ENCODE data around the gene PCDHGA6. TPM values are rescaled to one million over a fixed set of nuclear protein-coding genes. Genes with fewer than 3 reads are reported as not detected.

Gene PCDHGA6
- total RNA-seq, 1 donor from 2014 or later: 0.49 TPM

GRCh38 chr5:141356133-141356532 lies 17.6 kb upstream of the PCDHGA6 start:
- peaks cover 42% of the 10 kb centered on the region for H3K36me3 Mint-ChIP-seq (ENCODE audit: low read depth)
- no peaks in the 10 kb centered on the region for H3K27me3 Mint-ChIP-seq (ENCODE audit: low read depth)
- no peak for TF ChIP-seq CTCF (conservative IDR thresholded peaks at IDR 0.05)
- no peak overlapping the region for H3K4me3 Mint-ChIP-seq
- DNase-seq (ENCODE audit: low read depth, low spot score): no peak
- H3K9me3 Mint-ChIP-seq: peaks cover 20% of the 10 kb centered on the region
- H3K27ac Mint-ChIP-seq (ENCODE audit: unreplicated experiment): no peak overlapping the region
- no peaks in the 10 kb centered on the region for H3K4me1 Mint-ChIP-seq

GRCh38 chr5:141356950-141357349 lies 16.7 kb upstream of the PCDHGA6 start:
- DNase-seq (ENCODE audit: low read depth, low spot score): no peak
- Mint-ChIP-seq H3K36me3 (ENCODE audit: low read depth) (peaks cover 44% of the 10 kb centered on the region), H3K9me3 (peaks cover 20% of the 10 kb centered on the region), H3K27ac (ENCODE audit: unreplicated experiment) (no peak overlapping the region), H3K27me3 (ENCODE audit: low read depth) (no peaks in the 10 kb centered on the region), H3K4me1 (no peaks in the 10 kb centered on the region), H3K4me3 (no peak overlapping the region)
- no peak for TF ChIP-seq CTCF (conservative IDR thresholded peaks at IDR 0.05)

GRCh38 chr5:141359790-141360426 lies 13.8 kb upstream of the PCDHGA6 start, which contains the start of gene PCDHGB2:
TSS of gene PCDHGB2 (plus strand) at chr5:141359994. CDS start at chr5:141360136, 142 bp downstream.
- peaks cover 19% of the 10 kb centered on the region for H3K9me3 Mint-ChIP-seq
- H3K27me3 Mint-ChIP-seq (ENCODE audit: low read depth): no peaks in the 10 kb centered on the region
- H3K27ac Mint-ChIP-seq (ENCODE audit: unreplicated experiment): no peak within 1 kb of the TSS
- no peak for DNase-seq (ENCODE audit: low read depth, low spot score)
- TF ChIP-seq CTCF (conservative IDR thresholded peaks at IDR 0.05): peak; percentile 31
- H3K36me3 Mint-ChIP-seq (ENCODE audit: low read depth): peaks cover 47% of the 10 kb centered on the region
- no peak within 1 kb of the TSS for H3K4me3 Mint-ChIP-seq
- H3K4me1 Mint-ChIP-seq: no peaks in the 10 kb centered on the region

GRCh38 chr5:141360685-141361084 lies 13.0 kb upstream of the PCDHGA6 start:
- Mint-ChIP-seq H3K27ac (ENCODE audit: unreplicated experiment) (no peak overlapping the region), H3K4me1 (no peaks in the 10 kb centered on the region), H3K9me3 (peaks cover 24% of the 10 kb centered on the region), H3K36me3 (ENCODE audit: low read depth) (peaks cover 54% of the 10 kb centered on the region), H3K4me3 (no peak overlapping the region), H3K27me3 (ENCODE audit: low read depth) (no peaks in the 10 kb centered on the region)
- no peak for DNase-seq (ENCODE audit: low read depth, low spot score)
- TF ChIP-seq CTCF (conservative IDR thresholded peaks at IDR 0.05): no peak

GRCh38 chr5:141362719-141363118 lies 11.0 kb upstream of the PCDHGA6 start:
- H3K4me3 Mint-ChIP-seq: no peak overlapping the region
- no peak for DNase-seq (ENCODE audit: low read depth, low spot score)
- no peaks in the 10 kb centered on the region for H3K27me3 Mint-ChIP-seq (ENCODE audit: low read depth)
- no peaks in the 10 kb centered on the region for H3K4me1 Mint-ChIP-seq
- TF ChIP-seq CTCF (conservative IDR thresholded peaks at IDR 0.05): no peak
- H3K27ac Mint-ChIP-seq (ENCODE audit: unreplicated experiment): no peak overlapping the region
- H3K9me3 Mint-ChIP-seq: peaks cover 20% of the 10 kb centered on the region
- peaks cover 49% of the 10 kb centered on the region for H3K36me3 Mint-ChIP-seq (ENCODE audit: low read depth)

All from neural crest cell (in vitro differentiated cells).